ENCODE results near the gene NEK7. TPM values are rescaled to one million over a fixed set of nuclear protein-coding genes. Genes with fewer than 3 reads are reported as not detected.

Gene NEK7
- total RNA-seq, 3 donors from 2014 or later (not counting 1 experiment from before 2014, with no cell fraction given): 34.1 to 57.5 (median 42.1) TPM

GRCh38 chr1:198359024-198359653 is 202.3 kb downstream of the NEK7 start:
- no peaks in the 10 kb centered on the region for H3K4me1 Mint-ChIP-seq
- no peaks in the 10 kb centered on the region for H3K9me3 Mint-ChIP-seq
- no peaks in the 10 kb centered on the region for H3K9me3 ChIP-seq (ENCODE audit: control insufficient read depth, insufficient read depth, low read length)
- DNase-seq: peak in 1 of 2 donors; percentile 52
- no peak overlapping the region for H3K27ac ChIP-seq (ENCODE audit: low read length)
- intact Hi-C loops (cut with micrococcal nuclease): loop anchor here (5.0 kb wide), 1 partner anchor 272 kb away; no protein-coding TSS in a partner anchor
- no peak for ATAC-seq
- TF ChIP-seq CTCF (IDR thresholded peaks at IDR 0.05): peak; percentile 50
- H3K36me3 ChIP-seq (ENCODE audit: control insufficient read depth, insufficient read depth, low read length): no peaks in the 10 kb centered on the region
- H3K36me3 Mint-ChIP-seq: no peaks in the 10 kb centered on the region
- H3K4me3 ChIP-seq (ENCODE audit: low read length): no peak overlapping the region
- H3K4me3 Mint-ChIP-seq: no peak overlapping the region
- peaks cover 2% of the 10 kb centered on the region for H3K27me3 ChIP-seq (ENCODE audit: control insufficient read depth, insufficient read depth, low read length)
- no peak overlapping the region for H3K27ac Mint-ChIP-seq
- H3K4me1 ChIP-seq (ENCODE audit: control insufficient read depth, insufficient read depth, low read length): no peaks in the 10 kb centered on the region
- WGBS (ENCODE audit: insufficient coverage): 73% methylated on average over 3 of the region's 6 CpGs
- peaks cover 0 to 10% of the 10 kb centered on the region in 2 donors for H3K27me3 Mint-ChIP-seq (ENCODE audit: low read depth in 2 of 2)

GRCh38 chr1:198360208-198360729 is 203.5 kb downstream of the NEK7 start:
- intact Hi-C loops (cut with micrococcal nuclease): no loop called here
- Histone ChIP-seq H3K27me3 (ENCODE audit: control insufficient read depth, insufficient read depth, low read length) (peaks cover 2% of the 10 kb centered on the region), H3K4me3 (ENCODE audit: low read length) (no peak overlapping the region), H3K36me3 (ENCODE audit: control insufficient read depth, insufficient read depth, low read length) (no peaks in the 10 kb centered on the region), H3K9me3 (ENCODE audit: control insufficient read depth, insufficient read depth, low read length) (no peaks in the 10 kb centered on the region), H3K4me1 (ENCODE audit: control insufficient read depth, insufficient read depth, low read length) (no peaks in the 10 kb centered on the region), H3K27ac (ENCODE audit: low read length) (no peak overlapping the region)
- Mint-ChIP-seq H3K9me3 (no peaks in the 10 kb centered on the region), H3K27me3 (ENCODE audit: low read depth in 2 of 2) (peaks cover 0 to 6% of the 10 kb centered on the region in 2 donors), H3K4me1 (no peaks in the 10 kb centered on the region), H3K4me3 (no peak overlapping the region), H3K36me3 (no peaks in the 10 kb centered on the region), H3K27ac (no peak overlapping the region)
- no peak for TF ChIP-seq CTCF (IDR thresholded peaks at IDR 0.05)
- WGBS (ENCODE audit: insufficient coverage): 88% methylated on average over 4 of the region's 4 CpGs
- DNase-seq (no peak), ATAC-seq (no peak)

GRCh38 chr1:198361237-198361767 is 204.5 kb downstream of the NEK7 start:
- no peaks in the 10 kb centered on the region for H3K27me3 Mint-ChIP-seq (ENCODE audit: low read depth in 2 of 2)
- TF ChIP-seq CTCF (IDR thresholded peaks at IDR 0.05): no peak

More at GRCh38 chr1:198361237-198361767, 204.5 kb downstream of the NEK7 start:
- peaks cover 2% of the 10 kb centered on the region for H3K27me3 ChIP-seq (ENCODE audit: control insufficient read depth, insufficient read depth, low read length)
- no peak overlapping the region for H3K27ac ChIP-seq (ENCODE audit: low read length)
- Mint-ChIP-seq H3K4me3 (no peak overlapping the region), H3K27ac (no peak overlapping the region), H3K36me3 (no peaks in the 10 kb centered on the region), H3K9me3 (no peaks in the 10 kb centered on the region), H3K4me1 (no peaks in the 10 kb centered on the region)
- intact Hi-C loops (cut with micrococcal nuclease): no loop called here
- DNase-seq: no peak
- H3K4me1 ChIP-seq (ENCODE audit: control insufficient read depth, insufficient read depth, low read length): no peaks in the 10 kb centered on the region
- no peak for ATAC-seq
- H3K36me3 ChIP-seq (ENCODE audit: control insufficient read depth, insufficient read depth, low read length): no peaks in the 10 kb centered on the region
- H3K9me3 ChIP-seq (ENCODE audit: control insufficient read depth, insufficient read depth, low read length): no peaks in the 10 kb centered on the region
- H3K4me3 ChIP-seq (ENCODE audit: low read length): no peak overlapping the region
- 67% methylated on average over 1 of the region's 3 CpGs for WGBS (ENCODE audit: insufficient coverage)

Data from natural killer cell (primary cell).